HepG2 (cell line): ENCODE measurements around the gene SDCCAG8. TPM values are rescaled to one million over a fixed set of nuclear protein-coding genes. Genes with fewer than 3 reads are reported as not detected.

Experiments used
- ATAC-seq: fragments of 200-7000 bp; cut with Tn5 transposase; 3 replicates; pipeline ENCODE4 v1.9.1; 2020; ENCODE audit warnings: mild to moderate bottlenecking, moderate library complexity
- BruUV-seq: library from RNA; stranded (reverse); fragments of 400-500 nt; replicated peaks from 2 replicates; lab custom pipeline; 2021; lab: Mats Ljungman, UMichigan
- CTCF ChIA-PET: fragments of 300-600 bp; formaldehyde crosslinking; extraction: SDS; loops from one replicate; lab custom pipeline; 2021; ENCODE audit warnings: low total read pairs, inconsistent platforms, low intra/inter-chr PET ratio; lab: Yijun Ruan, JAX
- POLR2A ChIA-PET: fragments of 350-600 bp; sonication (Branson Sonifier 250); formaldehyde crosslinking; loops from one replicate; lab custom pipeline; 2020; ENCODE audit warnings: antibody characterized with exemption, inconsistent platforms; lab: Yijun Ruan, JAX
- DNase-seq: peaks from one replicate; pipeline ENCODE4 v3.0.0-alpha.2; 2015; ENCODE audit warnings: low spot score
- FAIRE-seq: peaks from 3 replicates; lab custom pipeline; 2011; peaks lifted over from hg19 to GRCh38; lab: Jason Lieb, UNC
- H2AFZ ChIP-seq: one replicate; pipeline ENCODE4 v1.6.1; 2011; ENCODE audit warnings: low read length, inconsistent platforms
- H3K27ac ChIP-seq: fragments of 300-600 bp; 3 replicates; pipeline ENCODE4 v1.8.0; 2011; ENCODE audit warnings: mixed run types, mild to moderate bottlenecking, mixed read lengths, low read length, inconsistent platforms; ENCODE audit not compliant: insufficient read depth; ENCODE audit errors: extremely low read length
- H3K27me3 ChIP-seq, 2 experiments: fragments of 200-600 bp in 1 of 2; 2 replicates in 1 of 2; 3 replicates in 1 of 2; pipeline versions ENCODE4 v1.6.0 to v1.8.0; 2011; ENCODE audit warnings: low read length in 2 of 2, mild to moderate bottlenecking in 2 of 2, moderate library complexity in 2 of 2, inconsistent platforms in 1 of 2; ENCODE audit not compliant: insufficient read depth in 2 of 2, control insufficient read depth in 1 of 2
- H3K36me3 ChIP-seq, 2 experiments: fragments of 200-600 bp in 1 of 2; replicated peaks in 1 of 2; 2 replicates in 1 of 2; 3 replicates in 1 of 2; pipeline versions ENCODE4 v1.5.1 to v1.8.0; 2011; ENCODE audit warnings: low read length in 2 of 2, inconsistent platforms in 1 of 2; ENCODE audit not compliant: insufficient read depth in 2 of 2, control insufficient read depth in 1 of 2
- H3K4me1 ChIP-seq: 2 replicates; pipeline ENCODE4 v1.5.1; 2012; ENCODE audit warnings: low read length, inconsistent platforms; ENCODE audit not compliant: insufficient read depth
- H3K4me2 ChIP-seq: 2 replicates; pipeline ENCODE4 v1.6.0; 2011; ENCODE audit warnings: low read depth, low read length, inconsistent platforms
- H3K4me3 ChIP-seq, 3 experiments: fragments of 200-600 bp in 1 of 3; sonication (generic), shearing (Covaris generic) in 1 of 3; replicated peaks in 1 of 3; 2 replicates each; pipeline ENCODE4 v1.5.1; 2011 to 2016; ENCODE audit warnings: low read length in 3 of 3, inconsistent platforms in 2 of 3, low read depth in 2 of 3, mild to moderate bottlenecking in 2 of 3, control low read depth in 1 of 3, mixed read lengths in 1 of 3; ENCODE audit not compliant: insufficient read depth in 1 of 3
- H3K79me2 ChIP-seq: one replicate; pipeline ENCODE4 v1.6.1; 2011; ENCODE audit warnings: low read length, inconsistent platforms; ENCODE audit not compliant: insufficient read depth
- H3K9ac ChIP-seq: 2 replicates; pipeline ENCODE4 v1.6.0; 2011; ENCODE audit warnings: mild to moderate bottlenecking, low read depth, low read length, inconsistent platforms; ENCODE audit not compliant: insufficient read depth
- H3K9me3 ChIP-seq: 2 replicates; pipeline ENCODE4 v1.5.1; 2012; ENCODE audit warnings: mild to moderate bottlenecking, low read length
- H4K20me1 ChIP-seq: 2 replicates; pipeline ENCODE4 v1.6.0; 2011; ENCODE audit warnings: inconsistent platforms, mild to moderate bottlenecking, low read length, moderate library complexity; ENCODE audit not compliant: insufficient read depth
- CENPX ChIP-seq: sonication (generic); formaldehyde crosslinking; IDR thresholded peaks from 2 replicates; pipeline ENCODE4 v1.9.0; 2021; ENCODE audit warnings: mild to moderate bottlenecking, missing genetic modification reagents, moderate library complexity
- ERF ChIP-seq: IDR thresholded peaks from 2 replicates; pipeline ENCODE4 v1.6.1; 2018; ENCODE audit warnings: missing biosample characterization, missing genetic modification reagents
- HOXA7 ChIP-seq: sonication (generic); formaldehyde crosslinking; IDR thresholded peaks from 2 replicates; pipeline ENCODE4 v1.8.1; 2022; ENCODE audit warnings: mild to moderate bottlenecking, missing genetic modification reagents, moderate library complexity
- IRF2 ChIP-seq: IDR thresholded peaks from 2 replicates; pipeline ENCODE4 v1.6.1; 2018; ENCODE audit warnings: missing genetic modification reagents, missing compliant biosample characterization
- SNRNP70 ChIP-seq: fragments of 200-400 bp; formaldehyde crosslinking; IDR thresholded peaks from 2 replicates; pipeline ENCODE4 v1.6.1; 2017; ENCODE audit warnings: mild to moderate bottlenecking, low read depth, low read length, moderate library complexity
- ZBTB1 ChIP-seq: sonication (generic); formaldehyde crosslinking; IDR thresholded peaks from 2 replicates; pipeline ENCODE4 v1.4.0; 2020; ENCODE audit warnings: missing genetic modification reagents, borderline replicate concordance
- ZNF20 ChIP-seq: sonication (generic); formaldehyde crosslinking; IDR thresholded peaks from 2 replicates; pipeline ENCODE4 v1.4.0; 2020; ENCODE audit warnings: mild to moderate bottlenecking, moderate library complexity, missing genetic modification reagents
- ZNF556 ChIP-seq: sonication (generic); formaldehyde crosslinking; IDR thresholded peaks from 2 replicates; pipeline ENCODE4 v1.4.0; 2020; ENCODE audit warnings: mild to moderate bottlenecking, missing genetic modification reagents, borderline replicate concordance
- ZNF878 ChIP-seq: sonication (generic); formaldehyde crosslinking; IDR thresholded peaks from 2 replicates; pipeline ENCODE4 v1.8.1; 2023; ENCODE audit warnings: mild to moderate bottlenecking, missing genetic modification reagents, moderate library complexity
- WGBS: methylation state at CpG from one replicate; pipeline ENCODE4 v1.1.6; 2017; ENCODE audit warnings: low lambda C conversion rate; 5-methylcytosine and 5-hydroxymethylcytosine counted together
- in situ Hi-C: cut with HindIII; loops from 2 replicates; pipeline ENCODE4 v1.10.0; 2017; ENCODE audit warnings: low pct_unique_long_range_greater_than_20kb; ENCODE audit not compliant: extremely low pct_ligation_motif_present
- intact Hi-C: fragments of 100-400 bp; cut with micrococcal nuclease; formaldehyde crosslinking; loops from one replicate; pipeline ENCODE4 v1.10.0; 2022; ENCODE audit not compliant: unreplicated experiment
- polyA plus RNA-seq, 8 experiments: library from polyadenylated mRNA; depleted of rRNA in 3 of 8; stranded (reverse) in 7 of 8; unstranded in 1 of 8; fragments of >200 nt; fragmentation: Illumina TruSeq in 4 of 8; extraction: Trizol in 4 of 8; gene quantifications; 2 replicates each; pipeline versions ENCODE4 v1.2.1 to v1.2.3, GENCODE V29; 2011 to 2016; ENCODE audit warnings: low read depth in 4 of 8, missing spikeins in 1 of 8, mixed read lengths in 1 of 8; ENCODE audit not compliant: insufficient read depth in 1 of 8
- total RNA-seq, 5 experiments: library from RNA; depleted of rRNA; stranded (reverse); fragments of >200 nt; fragmentation: Illumina TruSeq; extraction: Trizol; gene quantifications; 2 replicates each; pipeline ENCODE4 v1.2.3, GENCODE V29; 2016; ENCODE audit warnings: low read depth in 1 of 5
- TF ChIP-seq, protein P1 (sequence below): sonication (generic); formaldehyde crosslinking; IDR thresholded peaks from 2 replicates; pipeline ENCODE4 v1.4.0; 2020; ENCODE audit warnings: missing genetic modification reagents, mild to moderate bottlenecking, borderline replicate concordance
- TF ChIP-seq, protein P2 (sequence below), 2 experiments: fragments of 450-650 bp in 1 of 2; sonication (generic) in 1 of 2; formaldehyde crosslinking in 1 of 2; IDR thresholded peaks; 2 replicates each; pipeline versions ENCODE4 v1.6.1 to v1.8.0; 2016 to 2022; ENCODE audit warnings: antibody characterized with exemption in 1 of 2, mild to moderate bottlenecking in 1 of 2, missing genetic modification reagents in 1 of 2

SDCCAG8 gene
- total and polyA plus RNA-seq, 2 of the 13 experiments (the other 11 are each of a cell fraction or from before 2014, with no cell fraction given), result 9.5 to 13.4 TPM

DNA sequence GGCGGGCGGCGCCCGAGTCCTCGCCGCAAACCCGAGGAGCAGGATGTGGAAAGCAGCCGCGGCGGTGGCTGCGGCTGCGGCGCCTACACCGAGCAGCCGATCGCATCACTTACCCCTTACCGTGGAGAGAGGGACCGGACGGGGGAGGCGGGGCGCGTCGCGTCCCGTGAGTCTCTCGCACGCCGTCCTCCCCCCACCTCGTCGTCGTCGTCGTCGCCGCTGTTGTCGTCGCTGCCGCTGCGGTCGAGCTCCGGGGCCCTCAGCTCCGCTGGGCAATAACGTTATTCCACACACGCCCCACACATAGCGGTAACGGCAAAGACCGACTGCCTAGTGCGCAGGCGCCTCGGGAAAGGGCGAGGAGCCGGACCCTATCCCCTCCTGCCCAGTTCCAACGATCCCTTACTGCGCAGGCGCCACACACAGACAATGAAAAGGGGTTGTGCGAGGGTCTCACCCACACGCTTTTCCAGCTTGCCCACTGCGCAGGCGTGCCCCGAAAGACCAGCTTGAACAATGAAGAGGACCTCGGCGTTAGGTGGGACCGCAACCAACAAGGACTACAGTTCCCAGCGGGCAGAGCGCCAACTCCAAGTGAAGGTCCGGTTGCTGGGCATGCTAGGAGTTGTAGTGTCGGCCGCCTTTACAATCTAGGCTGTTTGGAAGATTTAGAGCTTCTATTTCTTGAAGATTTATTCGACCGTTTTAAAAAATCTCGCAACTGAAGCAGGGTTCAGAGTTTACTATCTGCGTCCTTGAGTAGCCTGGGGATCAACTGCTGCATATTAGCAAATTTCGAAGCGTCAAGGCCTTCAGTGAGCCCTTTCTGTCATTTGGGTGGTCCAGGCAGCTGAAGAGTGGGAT, 682 bp upstream of the SDCCAG8 start, which contains the start of gene CEP170:
Gene CEP170, minus strand, starts transcription at position 355 of the 864 bp plus-strand sequence. CDS start 30,001 bp downstream, outside the sequence.
- Histone ChIP-seq H3K9ac (peak within 1 kb of the TSS; percentile 82), H3K79me2 (peaks cover 56% of the 10 kb centered on the region), H3K9me3 (no peaks in the 10 kb centered on the region), H3K27ac (peak within 1 kb of the TSS; percentile 87), H2AFZ (peak within 1 kb of the TSS; percentile 82), H3K4me3 (peak within 1 kb of the TSS; percentile 88 to 99 (median 93)), H3K4me2 (peak within 1 kb of the TSS; percentile 96), H3K4me1 (peaks cover 39% of the 10 kb centered on the region), H4K20me1 (peaks cover 10% of the 10 kb centered on the region), H3K36me3 (no peaks in the 10 kb centered on the region), H3K27me3 (no peaks in the 10 kb centered on the region; a peak in 1 of 5 replicates)
- ChIA-PET POLR2A (interaction anchor here (0.5 to 1.2 kb wide), 7 partner anchors 8 to 1196 kb away, joined by 3 to 6 read pairs (median 3); partner anchors contain the start of gene ADSS2), CTCF (no interaction called here)
- WGBS, result 0% methylated on average over 6 of the region's 74 CpGs
- BruUV-seq, result no TSS peak
- FAIRE-seq, result peak; percentile 97
- intact Hi-C loops (loop anchor here (5.0 kb wide), 1 partner anchor 1192 kb away; no protein-coding TSS in a partner anchor), in situ Hi-C loops (no loop called here)
- peak; percentile 99 for DNase-seq
- ATAC-seq, result peak; percentile 77
- no peak for TF ChIP-seq ZBTB1
- TF ChIP-seq, protein P1, sequence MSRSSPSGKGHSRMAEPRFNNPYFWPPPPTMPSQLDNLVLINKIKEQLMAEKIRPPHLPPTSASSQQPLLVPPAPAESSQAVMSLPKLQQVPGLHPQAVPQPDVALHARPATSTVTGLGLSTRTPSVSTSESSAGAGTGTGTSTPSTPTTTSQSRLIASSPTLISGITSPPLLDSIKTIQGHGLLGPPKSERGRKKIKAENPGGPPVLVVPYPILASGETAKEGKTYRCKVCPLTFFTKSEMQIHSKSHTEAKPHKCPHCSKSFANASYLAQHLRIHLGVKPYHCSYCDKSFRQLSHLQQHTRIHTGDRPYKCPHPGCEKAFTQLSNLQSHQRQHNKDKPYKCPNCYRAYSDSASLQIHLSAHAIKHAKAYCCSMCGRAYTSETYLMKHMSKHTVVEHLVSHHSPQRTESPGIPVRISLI (CRISPR knock-in tag), result no peak
- TF ChIP-seq, protein P2, sequence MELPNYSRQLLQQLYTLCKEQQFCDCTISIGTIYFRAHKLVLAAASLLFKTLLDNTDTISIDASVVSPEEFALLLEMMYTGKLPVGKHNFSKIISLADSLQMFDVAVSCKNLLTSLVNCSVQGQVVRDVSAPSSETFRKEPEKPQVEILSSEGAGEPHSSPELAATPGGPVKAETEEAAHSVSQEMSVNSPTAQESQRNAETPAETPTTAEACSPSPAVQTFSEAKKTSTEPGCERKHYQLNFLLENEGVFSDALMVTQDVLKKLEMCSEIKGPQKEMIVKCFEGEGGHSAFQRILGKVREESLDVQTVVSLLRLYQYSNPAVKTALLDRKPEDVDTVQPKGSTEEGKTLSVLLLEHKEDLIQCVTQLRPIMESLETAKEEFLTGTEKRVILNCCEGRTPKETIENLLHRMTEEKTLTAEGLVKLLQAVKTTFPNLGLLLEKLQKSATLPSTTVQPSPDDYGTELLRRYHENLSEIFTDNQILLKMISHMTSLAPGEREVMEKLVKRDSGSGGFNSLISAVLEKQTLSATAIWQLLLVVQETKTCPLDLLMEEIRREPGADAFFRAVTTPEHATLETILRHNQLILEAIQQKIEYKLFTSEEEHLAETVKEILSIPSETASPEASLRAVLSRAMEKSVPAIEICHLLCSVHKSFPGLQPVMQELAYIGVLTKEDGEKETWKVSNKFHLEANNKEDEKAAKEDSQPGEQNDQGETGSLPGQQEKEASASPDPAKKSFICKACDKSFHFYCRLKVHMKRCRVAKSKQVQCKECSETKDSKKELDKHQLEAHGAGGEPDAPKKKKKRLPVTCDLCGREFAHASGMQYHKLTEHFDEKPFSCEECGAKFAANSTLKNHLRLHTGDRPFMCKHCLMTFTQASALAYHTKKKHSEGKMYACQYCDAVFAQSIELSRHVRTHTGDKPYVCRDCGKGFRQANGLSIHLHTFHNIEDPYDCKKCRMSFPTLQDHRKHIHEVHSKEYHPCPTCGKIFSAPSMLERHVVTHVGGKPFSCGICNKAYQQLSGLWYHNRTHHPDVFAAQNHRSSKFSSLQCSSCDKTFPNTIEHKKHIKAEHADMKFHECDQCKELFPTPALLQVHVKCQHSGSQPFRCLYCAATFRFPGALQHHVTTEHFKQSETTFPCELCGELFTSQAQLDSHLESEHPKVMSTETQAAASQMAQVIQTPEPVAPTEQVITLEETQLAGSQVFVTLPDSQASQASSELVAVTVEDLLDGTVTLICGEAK (IDR thresholded peaks at IDR 0.05), result no peak
- TF ChIP-seq, protein P2 (CRISPR knock-in tag; IDR thresholded peaks at IDR 0.05), result no peak
- TF ChIP-seq ERF (CRISPR knock-in tag), result no peak
- no peak for TF ChIP-seq HOXA7 (CRISPR knock-in tag)
- 0 out of 2 replicates have a peak, but pooled peaks have one; percentile 66 for TF ChIP-seq ZNF556 (CRISPR knock-in tag)
- no peak for TF ChIP-seq CENPX
- no peak for TF ChIP-seq ZNF878 (CRISPR knock-in tag)
- no peak for TF ChIP-seq SNRNP70
- peak; percentile 68 for TF ChIP-seq IRF2 (CRISPR knock-in tag)
- no peak for TF ChIP-seq ZNF20 (CRISPR knock-in tag)
